Stimulated activated CD4-positive, alpha-beta T cell treated with anti-CD3 and anti-CD28 coated beads, TNF-alpha, amount 100 ng/mL, for 24 hours (primary cell): ENCODE data around the gene MRGPRX4.

ENCODE experiments used
- DNase-seq, 3 experiments: peaks; one replicate each; pipeline ENCODE4 v3.0.0-alpha.2; 2020; ENCODE audit warnings: low read depth in 3 of 3

Gene MRGPRX4

DNA sequence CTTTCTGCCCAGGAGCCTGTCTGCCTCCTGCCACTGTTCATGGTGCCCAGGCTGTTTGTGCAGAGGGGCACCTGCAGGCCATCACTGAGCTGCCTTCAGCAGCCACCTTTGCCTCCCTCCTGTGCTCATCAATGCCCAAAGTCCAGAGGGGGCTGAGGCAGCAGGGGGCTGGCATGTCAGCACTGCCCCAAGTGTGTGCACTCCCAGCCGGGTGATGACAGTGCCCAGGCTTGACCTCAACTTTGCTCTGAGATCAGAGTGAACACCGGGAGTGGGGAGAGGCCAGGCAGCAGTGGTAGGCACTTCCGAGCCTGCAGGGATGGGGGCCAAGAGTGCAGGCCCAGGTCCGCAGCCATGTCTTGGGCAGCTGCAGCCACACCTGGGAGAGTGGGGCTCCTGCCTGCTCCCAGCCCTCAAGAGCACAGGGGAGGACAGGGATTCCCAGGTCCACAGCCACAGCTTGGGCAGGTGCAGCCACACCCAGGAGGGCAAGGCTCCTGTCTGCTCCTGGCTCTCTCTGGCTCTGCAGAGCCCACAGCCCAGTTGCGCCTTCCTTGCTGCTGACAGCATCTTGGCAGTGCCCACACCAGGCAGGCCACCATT, 48.7 kb downstream of the MRGPRX4 start:
- no peak for DNase-seq

GRCh38 chr11:18222814-18223421, 50.3 kb downstream of the MRGPRX4 start:
- no peak for DNase-seq
